Neural progenitor cell (in vitro differentiated cells): Measurements from ENCODE around the gene GOLM1. TPM values are rescaled to one million over a fixed set of nuclear protein-coding genes. Genes with fewer than 3 reads are reported as not detected.
"Not testable (repeated sequence)": the region's sequence is repeated elsewhere in the genome, so short reads cannot be mapped to it uniquely, and the experiment has no call there.

Experiments
- DNase-seq: peaks from one replicate; pipeline ENCODE4 v3.0.0-alpha.2; 2016; ENCODE audit warnings: low spot score
- H2AFZ ChIP-seq: fragments of 200-600 bp; sonication (generic); replicated peaks from 2 replicates; pipeline ENCODE4 v1.6.1; 2016; ENCODE audit warnings: antibody characterized with exemption
- H3F3A ChIP-seq: fragments of 200-600 bp; sonication (generic); 2 replicates; pipeline ENCODE4 v1.6.1; 2016; ENCODE audit warnings: antibody characterized with exemption, low read depth
- H3K27ac ChIP-seq: fragments of 200-600 bp; sonication (generic); 2 replicates; pipeline ENCODE4 v1.5.1; 2016; ENCODE audit warnings: mild to moderate bottlenecking
- H3K27me3 ChIP-seq: fragments of 200-600 bp; sonication (generic); 2 replicates; pipeline ENCODE4 v1.6.1; 2016; ENCODE audit warnings: mild to moderate bottlenecking, moderate library complexity
- H3K36me3 ChIP-seq: fragments of 200-600 bp; sonication (generic); 2 replicates; pipeline ENCODE4 v1.5.1; 2016
- H3K4me1 ChIP-seq: fragments of 200-600 bp; sonication (generic); 2 replicates; pipeline ENCODE4 v1.6.1; 2016; ENCODE audit warnings: mixed run types
- H3K4me2 ChIP-seq: fragments of 200-600 bp; sonication (generic); 2 replicates; pipeline ENCODE4 v1.6.1; 2016
- H3K4me3 ChIP-seq: fragments of 200-600 bp; sonication (generic); 2 replicates; pipeline ENCODE4 v1.5.1; 2016
- H3K79me2 ChIP-seq: fragments of 200-600 bp; sonication (generic); 2 replicates; pipeline ENCODE4 v1.6.1; 2016; ENCODE audit warnings: low read depth
- H3K9ac ChIP-seq: fragments of 200-600 bp; sonication (generic); 2 replicates; pipeline ENCODE4 v1.6.1; 2016
- H3K9me3 ChIP-seq: fragments of 200-600 bp; sonication (generic); 2 replicates; pipeline ENCODE4 v1.5.1; 2016; ENCODE audit warnings: low read depth
- H4K20me1 ChIP-seq: fragments of 200-600 bp; sonication (generic); 2 replicates; pipeline ENCODE4 v1.6.1; 2016; ENCODE audit warnings: low read depth
- H3K27ac Mint-ChIP-seq: 3 replicates; pipeline ENCODE4 v1.8.0; 2021; ENCODE audit warnings: mixed read lengths
- H3K27me3 Mint-ChIP-seq: 2 replicates; pipeline ENCODE4 v1.8.0; 2022; ENCODE audit warnings: low read depth, mild to moderate bottlenecking, inconsistent platforms, moderate library complexity, mixed read lengths; ENCODE audit not compliant: insufficient read depth
- H3K36me3 Mint-ChIP-seq: 3 replicates; pipeline ENCODE4 v1.8.0; 2021; ENCODE audit warnings: mixed read lengths
- H3K4me1 Mint-ChIP-seq: 3 replicates; pipeline ENCODE4 v1.8.0; 2021; ENCODE audit warnings: mixed read lengths
- H3K4me3 Mint-ChIP-seq: 3 replicates; pipeline ENCODE4 v1.8.0; 2021; ENCODE audit warnings: mild to moderate bottlenecking, moderate library complexity, mixed read lengths
- H3K9me3 Mint-ChIP-seq: 3 replicates; pipeline ENCODE4 v1.8.0; 2020; ENCODE audit warnings: mixed read lengths
- EZH2 ChIP-seq: fragments of 200-600 bp; sonication (generic); IDR thresholded peaks from 2 replicates; pipeline ENCODE4 v1.6.1; 2017; ENCODE audit warnings: antibody characterized with exemption, mild to moderate bottlenecking, moderate library complexity
- EZH2phosphoT487 ChIP-seq: fragments of 200-600 bp; sonication (generic); IDR thresholded peaks from 2 replicates; pipeline ENCODE4 v1.6.1; 2017; ENCODE audit warnings: antibody characterized with exemption
- total RNA-seq: library from RNA; depleted of rRNA; stranded (reverse); fragments of >200 nt; gene quantifications from 2 replicates; pipeline ENCODE4 v1.2.3, GENCODE V29; 2015; ENCODE audit warnings: low replicate concordance
- TF ChIP-seq, protein P1 (sequence below): fragments of 200-600 bp; sonication (generic); IDR thresholded peaks from 2 replicates; pipeline ENCODE4 v1.5.1; 2017; ENCODE audit warnings: antibody characterized with exemption, mild to moderate bottlenecking

The GOLM1 gene
- total RNA-seq, 1 donor from 2014 or later = 83.5 TPM

DNA sequence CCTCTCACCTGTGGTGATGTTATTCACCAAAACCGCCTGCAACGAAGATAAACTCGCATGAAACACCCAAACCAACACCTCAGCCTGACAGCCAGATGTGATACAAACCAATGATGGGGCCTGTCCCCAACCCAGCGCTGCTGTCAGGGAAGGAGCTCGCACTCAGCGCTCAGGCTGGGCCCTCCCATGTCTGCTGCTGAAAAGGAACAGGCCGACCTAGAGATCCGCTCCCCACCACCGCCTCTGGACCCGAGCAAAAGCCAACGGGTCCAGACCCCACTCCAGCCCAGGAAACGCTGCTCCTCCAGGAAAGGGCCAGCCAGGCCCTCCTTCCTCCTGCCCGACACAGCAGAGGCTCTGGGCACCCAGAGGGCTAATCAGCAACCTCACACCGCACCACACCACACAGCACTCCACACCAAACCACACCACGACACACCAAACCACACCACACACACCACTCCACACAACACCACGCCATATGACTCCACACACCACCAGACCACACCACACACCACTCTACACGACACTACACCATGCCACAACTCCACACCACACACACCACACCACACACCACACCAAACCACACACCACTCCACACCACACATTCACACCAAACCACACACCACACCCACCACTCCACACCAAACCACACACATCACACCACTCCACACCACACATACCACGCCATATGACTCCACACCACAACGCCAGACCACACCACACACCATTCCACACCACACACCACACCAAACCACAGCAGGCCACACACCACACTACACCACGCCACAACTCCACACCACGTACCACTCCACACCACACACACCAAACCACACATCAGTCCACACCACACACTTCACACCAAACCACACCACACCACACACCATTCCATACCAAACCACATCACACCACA lies 46.5 kb downstream of the GOLM1 start:
- Mint-ChIP-seq H3K9me3 (no peaks in the 10 kb centered on the region), H3K27me3 (no peaks in the 10 kb centered on the region), H3K4me3 (no peak overlapping the region), H3K27ac (peak overlapping the region; percentile 21), H3K4me1 (peaks cover 3% of the 10 kb centered on the region), H3K36me3 (peaks cover 35% of the 10 kb centered on the region)
- no peak overlapping the region for H3K9ac ChIP-seq
- H3K4me2 ChIP-seq = no peak overlapping the region
- no peaks in the 10 kb centered on the region for H3F3A ChIP-seq
- H3K4me3 ChIP-seq = no peak overlapping the region
- H3K9me3 ChIP-seq = no peaks in the 10 kb centered on the region
- TF ChIP-seq, protein P1, sequence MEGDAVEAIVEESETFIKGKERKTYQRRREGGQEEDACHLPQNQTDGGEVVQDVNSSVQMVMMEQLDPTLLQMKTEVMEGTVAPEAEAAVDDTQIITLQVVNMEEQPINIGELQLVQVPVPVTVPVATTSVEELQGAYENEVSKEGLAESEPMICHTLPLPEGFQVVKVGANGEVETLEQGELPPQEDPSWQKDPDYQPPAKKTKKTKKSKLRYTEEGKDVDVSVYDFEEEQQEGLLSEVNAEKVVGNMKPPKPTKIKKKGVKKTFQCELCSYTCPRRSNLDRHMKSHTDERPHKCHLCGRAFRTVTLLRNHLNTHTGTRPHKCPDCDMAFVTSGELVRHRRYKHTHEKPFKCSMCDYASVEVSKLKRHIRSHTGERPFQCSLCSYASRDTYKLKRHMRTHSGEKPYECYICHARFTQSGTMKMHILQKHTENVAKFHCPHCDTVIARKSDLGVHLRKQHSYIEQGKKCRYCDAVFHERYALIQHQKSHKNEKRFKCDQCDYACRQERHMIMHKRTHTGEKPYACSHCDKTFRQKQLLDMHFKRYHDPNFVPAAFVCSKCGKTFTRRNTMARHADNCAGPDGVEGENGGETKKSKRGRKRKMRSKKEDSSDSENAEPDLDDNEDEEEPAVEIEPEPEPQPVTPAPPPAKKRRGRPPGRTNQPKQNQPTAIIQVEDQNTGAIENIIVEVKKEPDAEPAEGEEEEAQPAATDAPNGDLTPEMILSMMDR = no peak
- TF ChIP-seq EZH2 = no peak
- H3K27me3 ChIP-seq = no peaks in the 10 kb centered on the region
- no peak overlapping the region for H3K27ac ChIP-seq
- H2AFZ ChIP-seq = no peak overlapping the region
- peaks cover under 1% of the 10 kb centered on the region for H4K20me1 ChIP-seq
- no peaks in the 10 kb centered on the region for H3K36me3 ChIP-seq
- peaks cover 17% of the 10 kb centered on the region for H3K79me2 ChIP-seq
- no peaks in the 10 kb centered on the region for H3K4me1 ChIP-seq
- DNase-seq = no peak

DNA sequence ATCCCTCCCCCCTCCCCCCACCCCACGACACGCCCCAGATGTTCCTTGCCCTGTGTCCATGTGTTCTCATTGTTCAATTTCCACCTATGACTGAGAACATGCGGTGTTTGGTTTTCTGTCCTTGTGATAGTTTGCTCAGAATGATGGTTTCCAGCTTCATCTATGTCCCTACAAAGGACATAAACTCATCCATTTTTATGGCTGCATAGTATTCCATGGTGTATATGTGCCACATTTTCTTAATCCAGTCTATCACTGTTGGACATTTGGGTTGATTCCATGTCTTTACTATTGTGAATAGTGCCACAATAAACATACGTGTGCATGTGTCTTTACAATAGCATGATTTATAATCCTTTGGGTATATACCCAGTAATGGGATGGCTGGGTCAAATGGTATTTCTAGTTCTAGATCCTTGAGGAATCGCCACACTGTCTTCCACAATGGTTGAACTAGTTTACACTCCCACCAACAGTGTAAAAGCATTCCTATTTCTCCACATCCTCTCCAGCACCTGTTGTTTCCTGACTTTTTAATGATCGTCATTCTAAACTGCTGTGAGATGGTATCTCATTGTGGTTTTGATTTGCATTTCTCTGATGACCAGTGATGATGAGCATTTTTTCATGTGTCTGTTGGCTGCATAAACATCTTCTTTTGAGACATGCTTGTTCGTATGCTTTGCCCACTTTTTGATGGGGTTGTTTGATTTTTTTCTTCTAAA lies 51.2 kb downstream of the GOLM1 start:
- not testable (repeated sequence) for H3K9me3 ChIP-seq, H3K27ac Mint-ChIP-seq, H3K4me1 ChIP-seq, H3K9ac ChIP-seq, H3K4me3 ChIP-seq, H3K4me3 Mint-ChIP-seq, H3K9me3 Mint-ChIP-seq, H2AFZ ChIP-seq, DNase-seq, H3K36me3 ChIP-seq, H3K4me2 ChIP-seq, H3K4me1 Mint-ChIP-seq, H3F3A ChIP-seq, H3K27ac ChIP-seq, H3K79me2 ChIP-seq, H3K27me3 ChIP-seq, H3K27me3 Mint-ChIP-seq, H4K20me1 ChIP-seq
- H3K36me3 Mint-ChIP-seq = peaks cover 43% of the 10 kb centered on the region

DNA sequence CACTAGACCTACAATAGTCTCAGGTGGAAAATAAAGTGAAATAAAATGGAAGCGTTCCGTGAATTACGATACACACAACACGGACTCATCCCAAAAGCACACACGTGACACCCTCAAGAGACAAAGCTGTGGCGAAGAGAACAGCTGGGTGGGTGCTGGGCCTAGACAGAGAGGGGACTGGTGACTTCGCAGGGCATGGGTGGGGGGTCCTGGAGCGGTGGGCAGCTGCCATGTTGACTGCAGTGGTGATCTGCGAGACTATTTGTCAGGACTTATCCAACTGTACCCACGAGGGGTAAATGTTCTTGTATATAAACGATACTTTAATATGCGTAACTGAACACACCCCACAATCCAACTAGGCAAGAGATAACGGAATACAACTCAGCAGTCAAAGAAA lies 52.0 kb downstream of the GOLM1 start:
- H3K9me3 ChIP-seq = no peaks in the 10 kb centered on the region
- no peak overlapping the region for H3K4me3 Mint-ChIP-seq
- no peaks in the 10 kb centered on the region for H4K20me1 ChIP-seq
- H3K9me3 Mint-ChIP-seq = no peaks in the 10 kb centered on the region
- no peak overlapping the region for H3K4me3 ChIP-seq
- H2AFZ ChIP-seq = no peak overlapping the region
- no peak overlapping the region for H3K9ac ChIP-seq
- H3K27ac ChIP-seq = peak overlapping the region; percentile 37
- H3K36me3 Mint-ChIP-seq = peaks cover 42% of the 10 kb centered on the region
- no peaks in the 10 kb centered on the region for H3K36me3 ChIP-seq
- no peak overlapping the region for H3K4me2 ChIP-seq
- peaks cover 5% of the 10 kb centered on the region for H3K27me3 Mint-ChIP-seq
- no peak for DNase-seq
- H3K27ac Mint-ChIP-seq = no peak overlapping the region
- H3K79me2 ChIP-seq = no peaks in the 10 kb centered on the region
- peaks cover 6% of the 10 kb centered on the region for H3F3A ChIP-seq
- H3K4me1 Mint-ChIP-seq = peaks cover 6% of the 10 kb centered on the region
- H3K4me1 ChIP-seq = no peaks in the 10 kb centered on the region
- H3K27me3 ChIP-seq = no peaks in the 10 kb centered on the region
- TF ChIP-seq EZH2 (no peak), EZH2phosphoT487 (no peak)
- TF ChIP-seq, protein P1 = no peak

DNA sequence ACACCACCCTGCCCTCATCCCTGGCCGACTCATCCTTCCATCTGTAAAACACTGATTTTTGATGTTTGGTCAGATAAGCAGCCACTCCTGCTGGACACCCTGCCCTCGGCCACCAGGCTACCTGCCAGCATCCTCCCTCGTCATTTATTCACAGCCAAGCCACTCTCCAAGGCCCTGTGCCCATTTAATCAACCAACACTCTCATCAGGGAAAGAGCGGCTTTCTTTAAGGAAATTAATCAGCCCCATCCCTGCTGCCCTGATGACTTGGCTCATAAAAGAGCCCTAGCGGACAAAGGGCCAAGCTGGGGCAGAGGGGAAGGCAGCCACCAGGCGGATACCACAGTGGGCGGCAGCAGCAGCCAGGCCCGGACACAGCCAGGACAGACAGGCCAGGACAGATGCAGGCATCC lies 52.4 kb downstream of the GOLM1 start:
- Mint-ChIP-seq H3K4me1 (peaks cover 3% of the 10 kb centered on the region), H3K27ac (peak overlapping the region; percentile 21), H3K27me3 (peaks cover 5% of the 10 kb centered on the region), H3K36me3 (peaks cover 42% of the 10 kb centered on the region), H3K9me3 (no peaks in the 10 kb centered on the region), H3K4me3 (no peak overlapping the region)
- H3K27ac ChIP-seq = peak overlapping the region; percentile 37
- H3K79me2 ChIP-seq = no peaks in the 10 kb centered on the region
- H3K9me3 ChIP-seq = no peaks in the 10 kb centered on the region
- no peak for TF ChIP-seq EZH2
- TF ChIP-seq, protein P1 = no peak
- TF ChIP-seq EZH2phosphoT487 = no peak
- H3F3A ChIP-seq = peaks cover 6% of the 10 kb centered on the region
- H3K27me3 ChIP-seq = no peaks in the 10 kb centered on the region
- peak; percentile 13 for DNase-seq
- no peak overlapping the region for H3K9ac ChIP-seq
- no peaks in the 10 kb centered on the region for H3K4me1 ChIP-seq
- H3K4me3 ChIP-seq = no peak overlapping the region
- H3K4me2 ChIP-seq = no peak overlapping the region
- no peak overlapping the region for H2AFZ ChIP-seq
- no peaks in the 10 kb centered on the region for H3K36me3 ChIP-seq
- no peaks in the 10 kb centered on the region for H4K20me1 ChIP-seq
